Tibial artery (tissue), 4 donors: Measurements from ENCODE around the gene DIDO1.

Source experiments
- DNase-seq, 2 donors: peaks; one replicate each; pipeline ENCODE4 v3.0.0-alpha.2; 2019
- H3K27ac ChIP-seq, 2 donors: fragments of 200-600 bp; sonication (generic) in 1 of 2; 1 replicate in 1 of 2; 2 replicates in 1 of 2; pipeline ENCODE4 v1.5.1; 2018 to 2019; ENCODE audit warnings: mild to moderate bottlenecking in 1 of 2
- H3K27me3 ChIP-seq, 2 donors: fragments of 200-600 bp; sonication (generic) in 1 of 2; one replicate each; pipeline versions ENCODE4 v1.5.1 to v1.6.0; 2016 to 2019
- H3K36me3 ChIP-seq, 3 donors: fragments of 200-600 bp; sonication (generic) in 2 of 3; one replicate each; pipeline ENCODE4 v1.5.1; 2016 to 2019; ENCODE audit warnings: mild to moderate bottlenecking in 2 of 3
- H3K4me1 ChIP-seq, 4 donors: fragments of 200-600 bp; sonication (generic) in 2 of 4; 1 replicate in 3 of 4; 2 replicates in 1 of 4; pipeline ENCODE4 v1.5.1; 2016 to 2019
- H3K4me3 ChIP-seq, 2 donors: fragments of 200-600 bp; sonication (generic) in 1 of 2; 1 replicate in 1 of 2; 2 replicates in 1 of 2; pipeline ENCODE4 v1.5.1; 2018 to 2019; ENCODE audit warnings: mild to moderate bottlenecking in 2 of 2
- H3K9me3 ChIP-seq, 3 donors: fragments of 200-600 bp; sonication (generic) in 1 of 3; one replicate each; pipeline ENCODE4 v1.5.1; 2016 to 2019
- intact Hi-C: fragments of 100-400 bp; cut with DNase I; formaldehyde crosslinking; loops from one replicate; pipeline ENCODE4 v1.15.0; 2023; ENCODE audit warnings: low total_unique reads
- TF ChIP-seq, protein P1 (sequence below), 2 experiments: fragments of 200-600 bp in 1 of 2; fragments of 450-650 bp in 1 of 2; IDR thresholded peaks; one replicate each; pipeline ENCODE4 v1.5.1; 2017 to 2019; ENCODE audit warnings: antibody characterized with exemption in 2 of 2, mild to moderate bottlenecking in 1 of 2, moderate library complexity in 1 of 2

Gene DIDO1

GRCh38 chr20:62901891-62902290 lies 24.4 kb downstream of the DIDO1 start:
- no peak for DNase-seq
- Histone ChIP-seq H3K27ac (no peak overlapping the region), H3K36me3 (peaks cover 43 to 64% (median 63%) of the 10 kb centered on the region in 3 donors), H3K9me3 (no peaks in the 10 kb centered on the region), H3K4me3 (no peak overlapping the region), H3K4me1 (peaks cover 0 to 37% (median 18%) of the 10 kb centered on the region in 4 donors), H3K27me3 (no peaks in the 10 kb centered on the region)
- intact Hi-C loops = loop anchor here (5.0 kb wide), 1 partner anchor 105 kb away; the partner anchor contains the start of gene BHLHE23
- TF ChIP-seq, protein P1, sequence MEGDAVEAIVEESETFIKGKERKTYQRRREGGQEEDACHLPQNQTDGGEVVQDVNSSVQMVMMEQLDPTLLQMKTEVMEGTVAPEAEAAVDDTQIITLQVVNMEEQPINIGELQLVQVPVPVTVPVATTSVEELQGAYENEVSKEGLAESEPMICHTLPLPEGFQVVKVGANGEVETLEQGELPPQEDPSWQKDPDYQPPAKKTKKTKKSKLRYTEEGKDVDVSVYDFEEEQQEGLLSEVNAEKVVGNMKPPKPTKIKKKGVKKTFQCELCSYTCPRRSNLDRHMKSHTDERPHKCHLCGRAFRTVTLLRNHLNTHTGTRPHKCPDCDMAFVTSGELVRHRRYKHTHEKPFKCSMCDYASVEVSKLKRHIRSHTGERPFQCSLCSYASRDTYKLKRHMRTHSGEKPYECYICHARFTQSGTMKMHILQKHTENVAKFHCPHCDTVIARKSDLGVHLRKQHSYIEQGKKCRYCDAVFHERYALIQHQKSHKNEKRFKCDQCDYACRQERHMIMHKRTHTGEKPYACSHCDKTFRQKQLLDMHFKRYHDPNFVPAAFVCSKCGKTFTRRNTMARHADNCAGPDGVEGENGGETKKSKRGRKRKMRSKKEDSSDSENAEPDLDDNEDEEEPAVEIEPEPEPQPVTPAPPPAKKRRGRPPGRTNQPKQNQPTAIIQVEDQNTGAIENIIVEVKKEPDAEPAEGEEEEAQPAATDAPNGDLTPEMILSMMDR (IDR thresholded peaks at IDR 0.05) = no peak

GRCh38 chr20:62900692-62901584 lies 25.4 kb downstream of the DIDO1 start:
- no peak overlapping the region for H3K27ac ChIP-seq
- no peak overlapping the region for H3K4me3 ChIP-seq
- H3K4me1 ChIP-seq = peaks cover 0 to 37% (median 18%) of the 10 kb centered on the region in 4 donors
- H3K9me3 ChIP-seq = no peaks in the 10 kb centered on the region
- DNase-seq = no peak
- no peaks in the 10 kb centered on the region for H3K27me3 ChIP-seq
- TF ChIP-seq, protein P1 (IDR thresholded peaks at IDR 0.05) = no peak
- H3K36me3 ChIP-seq = peaks cover 42 to 64% (median 60%) of the 10 kb centered on the region in 3 donors
- intact Hi-C loops = loop anchor here (5.0 kb wide), 1 partner anchor 106 kb away; the partner anchor contains the start of gene BHLHE23

DNA sequence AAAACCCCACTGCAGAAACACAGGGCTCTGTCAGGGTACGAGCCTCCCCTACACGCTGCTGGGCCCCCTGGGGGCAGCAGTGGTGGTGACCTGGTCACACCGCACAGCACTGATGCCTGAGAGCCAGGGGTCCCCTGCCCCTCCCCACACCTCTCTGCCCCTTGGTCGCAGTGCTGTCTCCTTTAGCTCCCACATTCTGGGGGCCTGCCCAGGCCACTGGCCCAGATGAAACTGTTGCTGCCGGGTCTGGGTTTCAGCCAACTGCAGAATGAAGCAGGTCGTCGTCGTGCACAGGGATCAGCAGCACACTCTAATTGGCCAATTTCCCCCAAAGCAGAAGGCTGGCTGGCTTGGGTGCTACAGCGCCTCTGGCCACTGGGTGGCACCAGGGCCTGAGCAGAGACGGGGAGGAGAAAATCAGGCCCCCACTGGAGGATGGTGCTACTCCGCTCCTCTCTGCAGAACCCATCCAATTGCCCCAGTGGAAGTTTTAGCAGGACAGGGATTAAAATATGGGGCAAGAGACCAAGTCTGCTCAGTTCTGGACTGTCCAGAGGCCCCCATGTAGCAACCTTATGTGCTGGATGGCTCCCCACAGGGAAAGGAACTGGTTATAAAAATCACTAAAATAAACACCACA lies 26.1 kb downstream of the DIDO1 start:
- H3K4me3 ChIP-seq = no peak overlapping the region
- peaks cover 0 to 37% (median 18%) of the 10 kb centered on the region in 4 donors for H3K4me1 ChIP-seq

GRCh38 chr20:62899633-62900051 lies 26.7 kb downstream of the DIDO1 start:
- H3K36me3 ChIP-seq = peaks cover 38 to 64% (median 60%) of the 10 kb centered on the region in 3 donors
- no peak overlapping the region for H3K4me3 ChIP-seq
- H3K27me3 ChIP-seq = no peaks in the 10 kb centered on the region
- DNase-seq = no peak
- TF ChIP-seq, protein P1 (IDR thresholded peaks at IDR 0.05) = no peak
- peaks cover 0 to 37% (median 18%) of the 10 kb centered on the region in 4 donors for H3K4me1 ChIP-seq
- intact Hi-C loops = loop anchor here (5.0 kb wide), 1 partner anchor 108 kb away; the partner anchor contains the start of gene BHLHE23
- no peaks in the 10 kb centered on the region for H3K9me3 ChIP-seq
- H3K27ac ChIP-seq = no peak overlapping the region

More for the DNA sequence above, 26.1 kb downstream of the DIDO1 start:
- Histone ChIP-seq H3K36me3 (peaks cover 40 to 64% (median 60%) of the 10 kb centered on the region in 3 donors), H3K9me3 (no peaks in the 10 kb centered on the region), H3K27me3 (no peaks in the 10 kb centered on the region), H3K27ac (no peak overlapping the region)
- peak; percentile 71 to 84 for DNase-seq
- TF ChIP-seq, protein P1 (IDR thresholded peaks at IDR 0.05) = peak; percentile 88 to 93
- intact Hi-C loops = loop anchor here (5.0 kb wide), 1 partner anchor 107 kb away; the partner anchor contains the start of gene BHLHE23

- H3K4me3 ChIP-seq = no peak overlapping the region
- H3K27me3 ChIP-seq = no peaks in the 10 kb centered on the region
- H3K4me1 ChIP-seq = peaks cover 0 to 37% (median 18%) of the 10 kb centered on the region in 4 donors
- TF ChIP-seq, protein P1 (IDR thresholded peaks at IDR 0.05) = no peak
- H3K36me3 ChIP-seq = peaks cover 38 to 64% (median 60%) of the 10 kb centered on the region in 3 donors
- H3K9me3 ChIP-seq = no peaks in the 10 kb centered on the region
- intact Hi-C loops = no loop called here
- no peak overlapping the region for H3K27ac ChIP-seq
- DNase-seq = peak in 1 of 2 donors; percentile 58
Measured at GRCh38 chr20:62898970-62899632, 27.2 kb downstream of the DIDO1 start.
